Activated naive CD4-positive, alpha-beta T cell treated with anti-CD3 and anti-CD28 coated beads for 36 hours (primary cell): Measurements from ENCODE around the gene CHRDL1. TPM values are rescaled to one million over a fixed set of nuclear protein-coding genes. Genes with fewer than 3 reads are reported as not detected.

Experiments
- CTCF ChIA-PET: fragments of 350-600 bp; sonication (Branson Sonifier 250); formaldehyde crosslinking; loops from one replicate; lab custom pipeline; 2021; ENCODE audit warnings: antibody characterized with exemption; lab: Charles Lee
- DNase-seq: peaks from one replicate; pipeline ENCODE4 v3.0.0-alpha.2; 2020
- H3K27ac Mint-ChIP-seq: one replicate; pipeline ENCODE4 v1.8.0; 2021; ENCODE audit warnings: mild to moderate bottlenecking, mixed read lengths
- H3K27me3 Mint-ChIP-seq: one replicate; pipeline ENCODE4 v1.8.0; 2021; ENCODE audit warnings: low read depth, mixed read lengths
- H3K36me3 Mint-ChIP-seq: one replicate; pipeline ENCODE4 v1.8.0; 2021; ENCODE audit warnings: low read depth, mixed read lengths
- H3K4me1 Mint-ChIP-seq: one replicate; pipeline ENCODE4 v1.8.0; 2021; ENCODE audit warnings: low read depth, mixed read lengths
- H3K4me3 Mint-ChIP-seq: one replicate; pipeline ENCODE4 v1.8.0; 2021; ENCODE audit warnings: mild to moderate bottlenecking, moderate library complexity, mixed read lengths
- H3K9me3 Mint-ChIP-seq: one replicate; pipeline ENCODE4 v1.8.0; 2021; ENCODE audit warnings: mixed read lengths
- intact Hi-C: fragments of 100-400 bp; cut with micrococcal nuclease; formaldehyde crosslinking; loops from one replicate; pipeline ENCODE4 v1.15.1; 2023
- total RNA-seq, 2 experiments: library from RNA; stranded (reverse); gene quantifications; one replicate each; pipeline ENCODE4 v1.2.3, GENCODE V29; 2021

The CHRDL1 gene
- total RNA-seq, 2 experiments from 2014 or later: not detected

- intact Hi-C loops: no loop called here
- Mint-ChIP-seq H3K36me3 (no peaks in the 10 kb centered on the region), H3K9me3 (no peaks in the 10 kb centered on the region), H3K27me3 (no peaks in the 10 kb centered on the region), H3K27ac (no peak overlapping the region), H3K4me1 (no peaks in the 10 kb centered on the region), H3K4me3 (no peak overlapping the region)
- CTCF ChIA-PET: no interaction called here
- no peak for DNase-seq
Measured at GRCh38 chrX:110734271-110734670, 61.3 kb downstream of the CHRDL1 start.

DNA sequence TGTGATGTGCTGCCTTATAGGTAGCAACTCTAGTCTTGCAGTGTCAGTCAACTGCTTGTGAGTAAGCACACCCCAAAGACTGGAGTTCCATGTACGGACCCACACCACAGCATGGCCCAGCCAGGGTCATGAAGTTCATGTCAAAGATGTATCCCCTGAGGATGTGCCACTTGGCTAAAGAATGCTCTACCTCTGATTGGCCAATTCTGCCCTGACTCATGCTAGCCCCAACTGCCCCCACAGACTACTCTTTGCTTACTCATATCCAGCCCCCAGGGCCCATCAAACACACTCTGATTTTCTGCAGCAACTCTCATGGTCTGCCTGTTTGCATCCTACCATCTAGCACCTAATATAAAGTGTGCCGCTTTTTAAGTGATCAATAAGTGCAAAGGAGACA, 62.5 kb downstream of the CHRDL1 start:
- no peak for DNase-seq
- no peaks in the 10 kb centered on the region for H3K27me3 Mint-ChIP-seq
- intact Hi-C loops: no loop called here
- H3K4me3 Mint-ChIP-seq: no peak overlapping the region
- H3K27ac Mint-ChIP-seq: no peak overlapping the region
- H3K4me1 Mint-ChIP-seq: no peaks in the 10 kb centered on the region
- CTCF ChIA-PET: no interaction called here
- no peaks in the 10 kb centered on the region for H3K36me3 Mint-ChIP-seq
- no peaks in the 10 kb centered on the region for H3K9me3 Mint-ChIP-seq

GRCh38 chrX:110732266-110732665, 63.4 kb downstream of the CHRDL1 start:
- no peaks in the 10 kb centered on the region for H3K9me3 Mint-ChIP-seq
- intact Hi-C loops: no loop called here

DNA sequence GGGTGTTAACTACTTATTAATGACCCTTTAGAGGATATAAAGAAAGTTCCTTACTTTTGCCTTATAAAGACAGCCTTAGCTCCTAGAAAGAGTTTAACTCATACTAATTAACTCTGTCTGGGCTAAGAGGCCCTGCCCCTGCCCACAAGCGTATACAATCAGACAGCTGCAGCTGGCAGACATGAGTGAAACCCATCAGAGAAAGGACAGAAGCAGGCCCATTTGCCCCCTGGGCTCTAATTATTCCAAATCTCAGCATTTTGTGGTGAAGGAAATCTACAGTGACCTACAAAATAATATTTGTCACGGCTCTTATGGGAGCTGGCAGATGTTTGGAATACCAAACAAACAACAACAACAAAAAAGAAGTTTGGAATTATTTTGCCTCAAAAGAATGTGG, 71.8 kb downstream of the CHRDL1 start:
- H3K27ac Mint-ChIP-seq: no peak overlapping the region
- intact Hi-C loops: no loop called here
- H3K27me3 Mint-ChIP-seq: no peaks in the 10 kb centered on the region
- no peaks in the 10 kb centered on the region for H3K4me1 Mint-ChIP-seq
- H3K36me3 Mint-ChIP-seq: no peaks in the 10 kb centered on the region
- no peaks in the 10 kb centered on the region for H3K9me3 Mint-ChIP-seq
- H3K4me3 Mint-ChIP-seq: no peak overlapping the region
- CTCF ChIA-PET: no interaction called here
- no peak for DNase-seq

More at GRCh38 chrX:110732266-110732665, 63.4 kb downstream of the CHRDL1 start:
- no peak for DNase-seq
- H3K27me3 Mint-ChIP-seq: no peaks in the 10 kb centered on the region
- H3K27ac Mint-ChIP-seq: no peak overlapping the region
- H3K4me1 Mint-ChIP-seq: no peaks in the 10 kb centered on the region
- no peak overlapping the region for H3K4me3 Mint-ChIP-seq
- no peaks in the 10 kb centered on the region for H3K36me3 Mint-ChIP-seq
- CTCF ChIA-PET: no interaction called here

GRCh38 chrX:110722135-110722534, 73.5 kb downstream of the CHRDL1 start:
- intact Hi-C loops: no loop called here
- H3K4me1 Mint-ChIP-seq: no peaks in the 10 kb centered on the region
- H3K27ac Mint-ChIP-seq: no peak overlapping the region
- H3K4me3 Mint-ChIP-seq: no peak overlapping the region
- DNase-seq: no peak
- CTCF ChIA-PET: no interaction called here
- no peaks in the 10 kb centered on the region for H3K27me3 Mint-ChIP-seq
- H3K36me3 Mint-ChIP-seq: no peaks in the 10 kb centered on the region
- H3K9me3 Mint-ChIP-seq: no peaks in the 10 kb centered on the region

- Mint-ChIP-seq H3K4me3 (no peak overlapping the region), H3K4me1 (no peaks in the 10 kb centered on the region), H3K36me3 (no peaks in the 10 kb centered on the region), H3K27me3 (no peaks in the 10 kb centered on the region), H3K27ac (no peak overlapping the region), H3K9me3 (no peaks in the 10 kb centered on the region)
- intact Hi-C loops: no loop called here
- CTCF ChIA-PET: no interaction called here
- no peak for DNase-seq
Measured at GRCh38 chrX:110713666-110714065, 82.0 kb downstream of the CHRDL1 start.

DNA sequence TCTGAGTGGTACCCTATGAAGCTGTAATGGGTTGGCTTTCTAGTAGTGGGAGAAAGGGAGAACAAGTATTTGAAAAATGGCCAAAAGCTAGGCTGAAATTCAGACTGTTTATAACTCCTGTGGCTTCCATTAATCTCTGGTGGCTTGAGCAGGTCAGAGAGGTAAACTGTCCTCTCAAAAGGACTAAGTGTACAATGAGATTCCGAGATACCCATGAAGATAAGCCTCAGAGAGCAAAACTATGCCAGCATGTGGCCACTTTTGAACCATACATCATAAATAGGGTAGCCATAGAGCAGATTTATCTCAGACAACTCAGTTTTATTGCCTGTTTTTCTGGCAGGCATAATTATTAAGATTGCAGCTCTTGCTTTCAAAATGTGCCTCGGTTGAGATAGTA, 89.2 kb downstream of the CHRDL1 start:
- CTCF ChIA-PET: no interaction called here
- Mint-ChIP-seq H3K36me3 (no peaks in the 10 kb centered on the region), H3K27ac (no peak overlapping the region), H3K4me3 (no peak overlapping the region), H3K4me1 (no peaks in the 10 kb centered on the region), H3K9me3 (peaks cover 2% of the 10 kb centered on the region), H3K27me3 (no peaks in the 10 kb centered on the region)
- intact Hi-C loops: no loop called here
- DNase-seq: no peak

DNA sequence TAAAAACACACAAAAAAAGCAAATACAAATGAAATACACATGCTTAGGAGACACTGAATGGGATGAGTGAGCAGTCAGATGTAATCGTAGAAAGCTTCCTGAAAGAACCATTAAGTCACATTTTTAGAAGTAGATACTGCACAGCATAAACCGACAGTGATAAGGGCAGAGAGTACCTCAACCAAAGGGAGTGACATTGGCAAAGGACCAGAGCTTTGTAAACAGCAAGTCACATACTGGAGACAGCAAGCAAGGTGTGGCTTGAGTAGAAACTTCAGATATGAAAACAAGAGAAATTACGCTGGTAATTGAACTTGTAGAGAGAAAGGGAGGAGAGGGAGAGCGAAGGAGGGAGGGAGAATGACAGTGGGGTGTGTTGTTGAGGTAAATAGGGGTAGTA, 92.0 kb downstream of the CHRDL1 start:
- no peaks in the 10 kb centered on the region for H3K27me3 Mint-ChIP-seq
- CTCF ChIA-PET: no interaction called here

DNA sequence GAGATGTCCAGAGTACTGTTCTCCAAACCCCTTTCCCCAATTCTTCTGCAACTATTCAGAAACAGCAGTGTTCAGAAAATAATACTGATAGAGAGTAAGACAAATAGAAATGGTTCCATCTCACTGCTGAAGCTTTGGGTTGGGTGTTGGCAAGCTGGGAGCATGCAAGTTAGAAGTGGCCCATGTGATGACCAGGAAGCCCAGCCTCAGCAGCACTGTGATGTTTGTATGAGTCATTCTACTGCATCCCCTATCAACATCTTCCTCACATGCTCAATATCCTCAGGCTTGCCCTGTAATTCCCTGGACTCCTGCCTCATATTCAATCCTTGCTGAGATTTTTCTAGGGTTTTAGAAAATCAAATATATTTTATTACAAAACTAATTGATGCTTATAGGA, 96.5 kb downstream of the CHRDL1 start:
- no peaks in the 10 kb centered on the region for H3K27me3 Mint-ChIP-seq

More for the DNA sequence above, 92.0 kb downstream of the CHRDL1 start:
- no peak for DNase-seq
- Mint-ChIP-seq H3K9me3 (peaks cover 2% of the 10 kb centered on the region), H3K27ac (no peak overlapping the region), H3K36me3 (no peaks in the 10 kb centered on the region), H3K4me1 (no peaks in the 10 kb centered on the region), H3K4me3 (no peak overlapping the region)
- intact Hi-C loops: no loop called here

GRCh38 chrX:110698696-110699095, 96.9 kb downstream of the CHRDL1 start:
- Mint-ChIP-seq H3K4me1 (peaks cover 2% of the 10 kb centered on the region), H3K36me3 (no peaks in the 10 kb centered on the region), H3K27me3 (no peaks in the 10 kb centered on the region), H3K9me3 (no peaks in the 10 kb centered on the region), H3K27ac (no peak overlapping the region), H3K4me3 (no peak overlapping the region)
- intact Hi-C loops: no loop called here
- CTCF ChIA-PET: no interaction called here
- no peak for DNase-seq

More for the DNA sequence above, 96.5 kb downstream of the CHRDL1 start:
- Mint-ChIP-seq H3K36me3 (no peaks in the 10 kb centered on the region), H3K4me1 (peaks cover 2% of the 10 kb centered on the region), H3K9me3 (no peaks in the 10 kb centered on the region), H3K4me3 (no peak overlapping the region), H3K27ac (no peak overlapping the region)
- no peak for DNase-seq
- CTCF ChIA-PET: no interaction called here
- intact Hi-C loops: no loop called here

DNA sequence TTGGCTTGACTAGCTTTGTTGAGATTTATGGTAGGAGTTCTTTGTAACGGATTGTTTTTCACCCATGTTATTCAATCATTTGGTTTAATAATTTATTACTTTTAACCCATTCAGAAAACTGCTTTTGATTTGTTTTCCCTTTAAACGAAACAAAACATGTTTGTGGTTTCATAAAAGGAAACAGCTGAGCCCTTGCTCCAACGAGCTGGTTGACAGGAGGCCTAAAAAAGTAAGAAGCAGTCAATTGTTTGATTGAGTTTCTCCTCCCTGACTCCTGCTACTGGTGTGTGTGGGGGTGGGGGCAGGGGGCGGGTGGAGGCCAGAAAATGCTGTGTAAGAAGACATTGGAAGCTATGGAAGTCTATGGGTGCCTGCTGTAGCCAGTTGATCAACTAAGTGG, 102.8 kb downstream of the CHRDL1 start:
- DNase-seq: no peak
- no peak overlapping the region for H3K27ac Mint-ChIP-seq
- H3K4me1 Mint-ChIP-seq: no peaks in the 10 kb centered on the region
- intact Hi-C loops: no loop called here
- H3K36me3 Mint-ChIP-seq: no peaks in the 10 kb centered on the region
- H3K9me3 Mint-ChIP-seq: no peaks in the 10 kb centered on the region
- no peak overlapping the region for H3K4me3 Mint-ChIP-seq
- CTCF ChIA-PET: interaction anchor here (1.3 kb wide), 1 partner anchor 154 kb away, joined by 4 read pairs; no protein-coding TSS in a partner anchor
- no peaks in the 10 kb centered on the region for H3K27me3 Mint-ChIP-seq

DNA sequence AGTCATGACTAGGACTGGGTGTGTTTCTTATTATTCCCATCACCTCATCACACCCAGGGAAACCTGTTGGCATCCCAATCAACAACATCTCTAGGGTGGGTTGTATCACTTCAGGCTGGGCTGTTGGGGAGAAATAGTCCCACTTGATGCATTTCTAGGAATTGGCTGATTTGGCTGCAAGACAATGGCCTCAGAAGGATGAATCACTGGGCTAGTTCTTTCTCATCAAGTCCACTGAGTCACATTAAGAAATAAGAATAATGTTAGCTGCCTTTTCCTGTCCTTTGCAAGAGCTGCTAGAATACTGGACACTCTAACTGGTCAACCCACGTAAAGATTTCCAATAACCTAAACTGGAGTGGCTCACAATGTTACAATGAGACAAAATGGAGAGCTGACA, 104.2 kb downstream of the CHRDL1 start:
- no peaks in the 10 kb centered on the region for H3K36me3 Mint-ChIP-seq
- no peaks in the 10 kb centered on the region for H3K4me1 Mint-ChIP-seq
- CTCF ChIA-PET: no interaction called here
- H3K27me3 Mint-ChIP-seq: no peaks in the 10 kb centered on the region
- H3K4me3 Mint-ChIP-seq: no peak overlapping the region
- no peak for DNase-seq
- H3K9me3 Mint-ChIP-seq: no peaks in the 10 kb centered on the region
- intact Hi-C loops: no loop called here
- no peak overlapping the region for H3K27ac Mint-ChIP-seq

GRCh38 chrX:110684653-110685052, 111.0 kb downstream of the CHRDL1 start:
- intact Hi-C loops: no loop called here
- H3K27me3 Mint-ChIP-seq: no peaks in the 10 kb centered on the region
- no peaks in the 10 kb centered on the region for H3K4me1 Mint-ChIP-seq
- H3K4me3 Mint-ChIP-seq: no peak overlapping the region
- no peaks in the 10 kb centered on the region for H3K36me3 Mint-ChIP-seq
- CTCF ChIA-PET: no interaction called here
- no peak for DNase-seq
- H3K9me3 Mint-ChIP-seq: no peaks in the 10 kb centered on the region
- H3K27ac Mint-ChIP-seq: no peak overlapping the region

DNA sequence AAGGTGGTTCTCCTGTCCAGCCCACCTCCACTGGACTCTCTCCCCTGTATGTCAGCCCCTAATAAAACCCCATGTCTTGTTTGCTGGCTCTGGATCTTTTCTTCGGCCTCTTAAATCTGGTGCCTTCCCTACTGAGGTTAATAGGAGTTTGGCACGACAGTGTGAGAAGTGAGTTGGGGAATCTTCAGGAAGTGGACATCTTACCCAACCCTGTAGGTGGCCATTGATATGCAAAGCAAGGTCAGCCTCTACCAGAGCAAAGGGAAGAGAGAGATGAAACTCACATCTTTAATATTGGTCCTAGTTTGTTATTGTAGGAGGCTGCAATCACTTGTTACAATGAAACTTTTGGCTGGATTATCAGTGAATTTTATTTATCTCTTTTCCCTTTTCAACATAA, 111.7 kb downstream of the CHRDL1 start:
- H3K4me3 Mint-ChIP-seq: no peak overlapping the region
- H3K9me3 Mint-ChIP-seq: no peaks in the 10 kb centered on the region
- no peaks in the 10 kb centered on the region for H3K4me1 Mint-ChIP-seq
- no peaks in the 10 kb centered on the region for H3K36me3 Mint-ChIP-seq
- DNase-seq: no peak
- no peak overlapping the region for H3K27ac Mint-ChIP-seq
- intact Hi-C loops: no loop called here
- CTCF ChIA-PET: no interaction called here
- H3K27me3 Mint-ChIP-seq: no peaks in the 10 kb centered on the region
